ENCODE measurements around the gene ELOVL1. TPM values are rescaled to one million over a fixed set of nuclear protein-coding genes. Genes with fewer than 3 reads are reported as not detected.
"Not testable (repeated sequence)": the region's sequence is repeated elsewhere in the genome, so short reads cannot be mapped to it uniquely, and the experiment has no call there.

ELOVL1 gene
- 10 to 100 TPM; 56.0 to 72.1 TPM for total RNA-seq

DNA sequence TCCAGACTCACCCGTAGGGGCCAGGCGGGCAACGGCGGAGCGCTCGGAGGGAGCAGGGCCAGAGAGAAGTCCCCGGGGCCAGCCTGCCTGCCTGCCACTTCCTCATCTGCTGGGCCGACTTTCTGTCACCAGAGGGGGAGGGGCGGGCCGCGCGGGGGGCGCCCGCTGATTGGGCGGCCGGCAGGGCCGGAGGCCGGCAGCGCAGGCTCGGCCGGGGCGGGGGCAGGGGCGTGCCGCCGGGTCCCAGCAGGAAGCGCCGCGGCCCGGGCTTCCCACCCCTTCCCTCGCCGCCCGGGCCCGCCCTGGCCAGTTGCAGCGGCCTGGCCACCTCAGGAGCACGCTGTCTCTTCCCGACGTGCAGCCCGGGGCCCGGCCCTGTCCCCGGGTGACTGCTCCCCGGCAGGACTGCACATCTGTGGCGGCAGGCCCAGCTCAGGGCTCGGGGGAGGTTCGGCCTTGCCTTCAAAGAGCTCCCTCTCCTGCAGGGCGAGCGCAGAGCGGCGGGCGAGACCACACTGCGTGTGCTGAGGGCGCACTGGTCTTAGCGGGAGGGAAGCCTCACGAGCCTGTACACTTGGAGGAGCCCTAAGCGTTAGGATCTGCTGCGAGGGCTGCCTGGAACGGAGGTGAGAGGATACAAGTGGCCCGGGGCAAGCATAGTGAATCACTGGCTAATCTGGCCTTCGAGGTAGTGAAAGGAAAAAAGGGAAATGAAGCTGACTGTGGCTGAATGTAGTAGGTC, at the start of gene ELOVL1:
ELOVL1 (minus strand) TSS at position 108 of the 742 bp plus-strand sequence. CDS start 2,402 bp downstream, outside the sequence.
- no peaks in the 10 kb centered on the region for H3K9me3 Mint-ChIP-seq (ENCODE audit: low read depth)

DNA sequence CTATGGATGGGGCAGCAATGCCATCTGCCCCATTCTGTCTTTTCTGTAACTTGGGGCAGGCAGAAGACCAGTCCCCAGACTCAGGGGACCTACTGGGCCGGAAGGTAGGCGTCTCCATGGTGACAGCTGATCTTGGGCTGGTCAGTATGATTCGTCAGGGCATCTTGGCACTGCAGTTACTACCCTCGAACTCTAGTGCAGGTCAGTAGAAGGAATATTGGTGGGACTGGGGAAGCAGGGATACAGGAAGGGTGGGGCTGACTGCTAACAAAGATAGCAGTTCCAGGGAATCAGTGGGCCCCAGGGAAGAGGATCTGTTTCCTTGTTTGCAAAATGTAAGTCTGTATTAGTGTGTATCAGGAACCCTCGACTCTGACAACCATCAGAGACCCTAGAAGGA, 48.1 kb upstream of the ELOVL1 start:
- Mint-ChIP-seq H3K4me1 (no peaks in the 10 kb centered on the region), H3K27me3 (no peaks in the 10 kb centered on the region), H3K36me3 (ENCODE audit: low read depth) (no peaks in the 10 kb centered on the region), H3K4me3 (no peak overlapping the region), H3K27ac (no peak overlapping the region), H3K9me3 (ENCODE audit: low read depth) (no peaks in the 10 kb centered on the region)
- DNase-seq (no peak), ATAC-seq (no peak)
- intact Hi-C loops (cut with DNase I, micrococcal nuclease), result no loop called here
- ChIA-PET POLR2A (no interaction called here), CTCF (interaction anchor here (3.3 kb wide), 1 partner anchor 188 kb away, joined by 60 read pairs; no protein-coding TSS in a partner anchor)

More for the DNA sequence above, at the start of gene ELOVL1:
- Mint-ChIP-seq H3K36me3 (ENCODE audit: low read depth) (peaks cover 37% of the 10 kb centered on the region), H3K4me1 (peaks cover 30% of the 10 kb centered on the region), H3K4me3 (peak within 1 kb of the TSS; percentile 90), H3K27ac (peak within 1 kb of the TSS; percentile 93), H3K27me3 (no peaks in the 10 kb centered on the region)
- ATAC-seq (peak; percentile 83), DNase-seq (peak; percentile 94)
- ChIA-PET CTCF (interaction anchor here (0.7 to 1.9 kb wide), 4 partner anchors 10 to 57 kb away, joined by 3 to 10 read pairs (median 4); partner anchors contain the start of gene CDC20), POLR2A (interaction anchor here (0.6 to 2.6 kb wide), 5 partner anchors 10 to 91 kb away, joined by 3 to 14 read pairs (median 3); partner anchors contain the start of genes CDC20, MED8 and SZT2)
- intact Hi-C loops (cut with DNase I, micrococcal nuclease), result loop anchor here (1.0 to 10.0 kb wide), 13 partner anchors 10 to 1267 kb away; partner anchors contain the start of genes CDC20 (in 2 of the 2), ATP6V0B (in 1 of the 2), CFAP57 (in 1 of the 2) and DPH2 (in 1 of the 2)

DNA sequence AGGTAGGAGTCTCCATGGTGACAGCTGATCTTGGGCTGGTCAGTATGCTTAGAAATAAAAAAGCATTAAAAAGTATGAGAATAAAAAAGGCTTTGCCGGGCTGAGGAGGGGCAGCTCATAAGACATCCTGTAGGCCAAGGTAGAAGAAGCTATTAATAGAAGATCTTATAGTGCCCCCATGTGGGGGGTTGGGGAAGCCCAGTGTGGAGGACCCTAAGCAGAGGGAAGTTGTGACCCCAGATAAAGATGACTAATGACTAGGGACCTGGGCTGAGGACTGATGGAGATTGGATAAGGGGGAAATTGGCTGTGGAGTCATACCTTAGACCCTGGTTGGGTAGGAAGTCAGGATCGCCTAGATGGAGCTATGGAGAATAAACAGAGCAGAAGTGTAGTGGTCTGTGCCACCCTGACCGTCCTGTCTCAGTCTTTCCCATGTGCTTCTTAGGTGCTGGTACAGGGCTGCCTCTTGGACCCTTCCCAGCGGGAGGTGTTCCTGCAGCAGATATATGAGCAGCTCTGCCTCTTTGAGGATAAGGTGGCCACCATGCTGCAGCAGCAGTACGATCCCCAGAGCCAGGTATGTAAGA, 46.9 kb upstream of the ELOVL1 start:
- CTCF ChIA-PET, result interaction anchor here (0.5 to 3.3 kb wide), 25 partner anchors 8 to 501 kb away, joined by 3 to 60 read pairs (median 4); partner anchors contain the start of genes CDC20, CFAP57, EBNA1BP2 and MED8
- peak; percentile 73 for DNase-seq
- peak; percentile 93 for ATAC-seq
- Mint-ChIP-seq H3K27me3 (no peaks in the 10 kb centered on the region), H3K36me3 (ENCODE audit: low read depth) (peaks cover 4% of the 10 kb centered on the region), H3K27ac (no peak overlapping the region), H3K4me1 (no peaks in the 10 kb centered on the region), H3K9me3 (ENCODE audit: low read depth) (no peaks in the 10 kb centered on the region), H3K4me3 (no peak overlapping the region)
- POLR2A ChIA-PET, result interaction anchor here (1.0 kb wide), 1 partner anchor 188 kb away, joined by 3 read pairs; no protein-coding TSS in a partner anchor
- intact Hi-C loops (cut with DNase I, micrococcal nuclease), result loop anchor here (1.0 kb wide), 2 partner anchors 176 to 187 kb away; no protein-coding TSS in a partner anchor

DNA sequence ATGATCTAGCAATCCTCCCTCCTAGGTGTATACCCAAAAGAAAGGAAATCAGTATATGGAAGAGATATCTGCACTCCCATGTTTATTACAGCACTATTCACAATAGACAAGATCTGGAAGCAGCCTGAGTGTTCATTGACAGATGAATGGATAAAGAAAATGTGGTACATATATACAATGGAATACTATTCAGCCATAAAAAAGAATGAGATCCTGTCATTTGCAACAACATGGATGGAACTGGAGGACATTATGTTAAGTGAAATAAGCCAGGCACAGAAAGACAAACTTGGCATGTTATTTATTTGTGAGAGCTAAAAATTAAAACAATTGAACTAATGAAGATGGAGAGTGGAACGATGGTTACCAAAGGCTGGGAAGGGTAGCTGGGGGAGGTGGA, 45.6 kb upstream of the ELOVL1 start:
- H3K4me3 Mint-ChIP-seq; ATAC-seq; H3K4me1 Mint-ChIP-seq; DNase-seq; H3K27me3 Mint-ChIP-seq; intact Hi-C loops (cut with DNase I, micrococcal nuclease); H3K27ac Mint-ChIP-seq; H3K9me3 Mint-ChIP-seq (ENCODE audit: low read depth): not testable (repeated sequence)
- H3K36me3 Mint-ChIP-seq (ENCODE audit: low read depth), result peaks cover 13% of the 10 kb centered on the region
- POLR2A ChIA-PET, result interaction anchor here (0.6 kb wide), 1 partner anchor 423 kb away, joined by 3 read pairs; no protein-coding TSS in a partner anchor
- CTCF ChIA-PET, result interaction anchor here (0.7 to 3.3 kb wide), 6 partner anchors 22 to 365 kb away, joined by 3 to 60 read pairs (median 9); no protein-coding TSS in a partner anchor

DNA sequence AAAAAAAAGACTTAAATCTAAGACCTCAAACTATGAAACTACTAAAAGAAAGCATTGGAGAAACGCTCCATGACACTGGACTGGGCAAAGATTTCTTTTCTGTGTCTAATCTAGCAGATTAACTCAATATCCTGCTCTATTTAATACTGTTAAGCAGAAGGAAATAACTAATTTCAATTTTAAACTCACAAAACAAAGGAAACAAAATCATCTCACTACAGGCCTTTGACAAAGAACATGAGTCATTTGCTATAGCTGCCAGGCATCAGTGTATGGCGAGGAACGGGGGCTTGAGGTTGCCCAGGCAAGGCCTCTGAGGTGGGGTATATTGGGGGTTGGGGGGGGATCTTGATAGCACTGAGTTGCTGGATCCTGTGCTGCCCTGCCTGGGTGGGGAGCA, 42.8 kb upstream of the ELOVL1 start:
- peaks cover 25% of the 10 kb centered on the region for H3K36me3 Mint-ChIP-seq (ENCODE audit: low read depth)
- no peaks in the 10 kb centered on the region for H3K27me3 Mint-ChIP-seq
- DNase-seq (no peak), ATAC-seq (no peak)
- H3K4me1 Mint-ChIP-seq, result no peaks in the 10 kb centered on the region
- intact Hi-C loops (cut with DNase I, micrococcal nuclease), result no loop called here
- no peaks in the 10 kb centered on the region for H3K9me3 Mint-ChIP-seq (ENCODE audit: low read depth)
- H3K27ac Mint-ChIP-seq, result no peak overlapping the region
- POLR2A ChIA-PET, result no interaction called here
- H3K4me3 Mint-ChIP-seq, result no peak overlapping the region
- CTCF ChIA-PET, result no interaction called here

DNA sequence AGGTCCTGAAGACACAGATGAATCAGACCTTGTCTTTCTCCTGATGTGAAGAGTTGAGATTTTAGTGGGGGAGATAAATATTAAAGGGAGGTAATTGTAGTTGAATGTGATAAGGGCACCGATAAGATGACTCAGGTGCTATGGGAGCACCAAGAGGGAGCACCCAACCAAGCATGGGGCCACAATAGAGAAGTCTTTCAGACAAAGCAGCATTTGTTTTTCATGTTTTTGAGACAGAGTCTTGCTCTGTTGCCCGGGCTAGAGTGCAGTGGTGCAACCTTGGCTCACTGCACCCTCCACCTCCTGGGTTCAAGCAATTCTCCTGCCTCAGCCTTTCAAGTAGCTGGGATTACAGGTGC, 38.0 kb upstream of the ELOVL1 start:
- Mint-ChIP-seq H3K9me3 (ENCODE audit: low read depth) (no peaks in the 10 kb centered on the region), H3K36me3 (ENCODE audit: low read depth) (peaks cover 41% of the 10 kb centered on the region), H3K4me1 (peaks cover 2% of the 10 kb centered on the region), H3K4me3 (no peak overlapping the region), H3K27ac (no peak overlapping the region), H3K27me3 (no peaks in the 10 kb centered on the region)
- POLR2A ChIA-PET, result no interaction called here
- CTCF ChIA-PET, result interaction anchor here (2.7 kb wide), 1 partner anchor 179 kb away, joined by 6 read pairs; no protein-coding TSS in a partner anchor
- no peak for ATAC-seq
- intact Hi-C loops (cut with DNase I, micrococcal nuclease), result no loop called here
- no peak for DNase-seq

DNA sequence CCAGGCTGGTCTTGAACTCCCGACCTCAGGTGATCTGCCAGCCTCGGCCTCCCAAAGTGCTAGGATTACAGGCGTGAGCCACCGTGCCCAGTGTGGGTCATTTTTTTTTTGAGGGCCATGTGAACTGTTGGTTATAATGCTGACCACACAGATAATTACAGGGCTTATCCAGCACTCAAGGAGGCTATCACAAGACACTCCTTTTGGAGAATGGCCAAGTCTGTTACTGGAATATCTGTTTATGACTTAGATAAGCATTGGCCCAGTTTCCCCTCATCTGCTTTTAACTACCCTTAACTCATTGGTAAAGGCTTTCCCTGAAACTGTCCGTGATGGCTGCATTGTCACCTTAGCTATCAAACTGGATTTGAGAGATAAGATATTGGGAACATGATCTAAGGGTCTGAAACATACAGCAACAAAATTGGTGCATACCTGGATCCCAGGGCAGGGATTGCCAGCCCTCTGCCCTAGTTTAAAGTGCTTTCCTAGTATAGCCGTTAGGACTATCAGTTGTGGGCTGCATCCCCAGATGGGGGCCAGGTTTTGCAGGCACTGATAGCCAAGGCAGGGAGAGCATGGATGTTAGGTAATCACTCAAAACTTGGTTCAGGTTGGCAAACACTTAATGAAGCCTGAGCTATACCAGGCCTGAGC, 37.5 kb upstream of the ELOVL1 start:
- intact Hi-C loops (cut with DNase I, micrococcal nuclease), result no loop called here
- peaks cover 39% of the 10 kb centered on the region for H3K36me3 Mint-ChIP-seq (ENCODE audit: low read depth)
- H3K4me1 Mint-ChIP-seq, result peaks cover 2% of the 10 kb centered on the region
- ChIA-PET POLR2A (no interaction called here), CTCF (interaction anchor here (2.7 kb wide), 1 partner anchor 179 kb away, joined by 6 read pairs; no protein-coding TSS in a partner anchor)
- ATAC-seq, result no peak
- H3K27me3 Mint-ChIP-seq, result no peaks in the 10 kb centered on the region
- H3K27ac Mint-ChIP-seq, result no peak overlapping the region
- DNase-seq, result no peak
- H3K9me3 Mint-ChIP-seq (ENCODE audit: low read depth), result no peaks in the 10 kb centered on the region
- no peak overlapping the region for H3K4me3 Mint-ChIP-seq

DNA sequence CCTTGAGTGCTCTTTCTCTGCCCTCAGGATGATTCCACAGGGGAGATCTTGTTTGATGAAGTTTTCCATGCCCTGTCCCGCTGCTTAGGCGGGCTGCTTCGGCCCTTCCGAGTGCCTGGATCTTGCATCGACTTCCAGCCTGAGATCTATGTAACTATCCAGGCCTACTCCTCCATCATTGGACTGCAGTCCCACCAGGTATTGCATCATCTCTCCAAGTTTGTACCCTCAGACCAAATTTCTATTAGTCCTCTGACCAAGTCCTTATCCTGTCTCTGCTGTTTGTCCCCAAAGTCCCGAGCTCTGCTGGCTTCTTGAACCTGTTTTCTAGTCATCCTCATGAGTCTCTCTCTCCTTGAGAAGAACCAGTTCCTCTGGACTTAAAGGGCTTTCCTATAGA, 36.5 kb upstream of the ELOVL1 start:
- no peaks in the 10 kb centered on the region for H3K27me3 Mint-ChIP-seq
- intact Hi-C loops (cut with DNase I, micrococcal nuclease), result no loop called here
- CTCF ChIA-PET, result no interaction called here
- ATAC-seq (no peak), DNase-seq (no peak)
- H3K4me3 Mint-ChIP-seq, result no peak overlapping the region
- POLR2A ChIA-PET, result no interaction called here
- no peak overlapping the region for H3K27ac Mint-ChIP-seq
- H3K36me3 Mint-ChIP-seq (ENCODE audit: low read depth), result peaks cover 36% of the 10 kb centered on the region
- no peaks in the 10 kb centered on the region for H3K9me3 Mint-ChIP-seq (ENCODE audit: low read depth)
- H3K4me1 Mint-ChIP-seq, result peaks cover 4% of the 10 kb centered on the region

DNA sequence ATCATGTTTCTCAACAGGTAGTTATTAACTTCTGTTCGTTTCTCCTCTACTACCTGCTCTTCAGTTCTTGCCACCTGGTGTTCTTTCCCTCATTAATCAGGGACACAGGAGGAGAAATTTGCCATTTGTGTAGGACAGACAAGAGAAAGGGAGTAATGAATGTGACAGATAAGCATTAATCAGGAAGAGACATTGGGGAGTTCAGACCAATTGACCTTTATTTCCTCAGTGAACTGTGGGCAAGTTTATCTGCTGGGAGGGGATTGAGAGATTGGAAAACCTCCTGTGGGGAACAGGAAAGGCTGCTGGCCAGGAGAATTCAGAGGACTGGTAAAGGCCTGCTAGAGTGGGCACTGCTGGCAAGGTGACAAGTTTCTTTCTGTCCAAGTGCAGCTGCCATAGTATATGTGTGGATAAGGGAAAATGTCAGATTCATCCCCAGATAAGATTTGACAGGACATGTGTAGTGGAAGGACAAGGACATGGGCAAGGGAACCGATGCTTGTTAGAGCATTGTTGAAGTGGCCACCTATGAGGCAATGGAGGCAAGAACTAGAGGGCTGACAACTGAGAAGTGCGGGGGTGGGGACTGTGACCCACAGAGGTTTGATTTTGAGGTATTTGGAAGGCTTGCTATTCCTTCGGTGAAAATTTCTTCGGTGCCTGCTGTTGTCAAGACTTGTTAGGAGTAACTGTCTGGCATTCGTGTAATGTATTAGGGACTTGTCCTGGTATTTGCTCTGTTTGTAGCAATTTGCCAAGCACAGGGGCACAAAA, 34.5 kb upstream of the ELOVL1 start:
- POLR2A ChIA-PET, result no interaction called here
- Mint-ChIP-seq H3K36me3 (ENCODE audit: low read depth) (peaks cover 33% of the 10 kb centered on the region), H3K27ac (no peak overlapping the region), H3K4me3 (no peak overlapping the region), H3K9me3 (ENCODE audit: low read depth) (no peaks in the 10 kb centered on the region), H3K27me3 (no peaks in the 10 kb centered on the region), H3K4me1 (peaks cover 6% of the 10 kb centered on the region)
- intact Hi-C loops (cut with DNase I, micrococcal nuclease), result no loop called here
- CTCF ChIA-PET, result no interaction called here
- DNase-seq (no peak), ATAC-seq (no peak)

DNA sequence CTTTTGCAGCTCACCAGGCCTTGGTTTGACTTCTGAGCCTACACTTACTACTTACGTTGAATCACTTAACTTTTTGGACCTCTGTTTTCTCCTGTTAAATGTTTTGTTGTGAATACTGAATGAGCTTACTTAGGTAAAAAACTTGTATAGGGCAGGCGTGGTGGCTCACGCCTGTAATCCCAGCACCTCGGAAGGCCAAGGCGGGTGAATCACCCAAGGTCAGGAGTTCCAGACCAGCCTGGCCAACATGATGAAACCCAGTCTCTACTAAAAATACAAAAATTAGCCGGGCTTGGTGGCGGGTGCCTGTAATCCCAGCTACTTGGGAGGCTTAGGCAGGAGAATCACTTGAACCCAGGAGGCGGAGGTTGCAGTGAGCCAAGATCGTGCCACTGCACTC, 32.6 kb upstream of the ELOVL1 start:
- H3K4me3 Mint-ChIP-seq; POLR2A ChIA-PET; H3K9me3 Mint-ChIP-seq (ENCODE audit: low read depth); H3K27me3 Mint-ChIP-seq; H3K4me1 Mint-ChIP-seq; ATAC-seq; intact Hi-C loops (cut with DNase I, micrococcal nuclease); H3K27ac Mint-ChIP-seq; DNase-seq: not testable (repeated sequence)
- CTCF ChIA-PET, result interaction anchor here (1.0 to 1.9 kb wide), 2 partner anchors 16 to 174 kb away, joined by 3 to 7 read pairs; no protein-coding TSS in a partner anchor
- peaks cover 20% of the 10 kb centered on the region for H3K36me3 Mint-ChIP-seq (ENCODE audit: low read depth)

DNA sequence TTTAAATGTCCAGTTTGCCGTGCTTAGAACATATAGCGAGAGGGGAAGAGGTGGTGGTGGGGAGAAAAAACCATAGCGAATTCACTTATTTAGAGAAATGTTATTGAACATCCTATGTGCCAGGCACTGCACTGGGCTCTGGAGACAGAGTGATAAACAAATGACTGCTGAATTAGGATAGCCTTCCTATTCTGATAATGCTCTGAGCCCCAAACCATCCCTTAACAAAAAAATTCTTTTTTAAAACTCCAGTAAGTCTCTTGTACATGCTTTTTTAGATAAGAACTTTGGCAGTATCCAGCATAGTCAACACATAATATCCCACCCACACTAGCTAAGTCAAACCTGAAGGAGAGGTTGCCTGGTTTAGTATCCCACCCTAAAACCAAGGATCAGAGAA, 30.4 kb upstream of the ELOVL1 start:
- no peak for DNase-seq
- no peak for ATAC-seq
- Mint-ChIP-seq H3K9me3 (ENCODE audit: low read depth) (no peaks in the 10 kb centered on the region), H3K27me3 (no peaks in the 10 kb centered on the region), H3K4me1 (peaks cover 6% of the 10 kb centered on the region), H3K4me3 (no peak overlapping the region), H3K27ac (no peak overlapping the region), H3K36me3 (ENCODE audit: low read depth) (peaks cover 10% of the 10 kb centered on the region)
- intact Hi-C loops (cut with DNase I, micrococcal nuclease), result no loop called here
- POLR2A ChIA-PET, result no interaction called here
- CTCF ChIA-PET, result no interaction called here
